GM18502 (cell line): ENCODE results near the gene SEMA6A.

ENCODE experiments used
- ATAC-seq: cut with Tn5 transposase; IDR thresholded peaks from one replicate; pipeline ENCODE4 v1.9.1; 2021; ENCODE audit warnings: mild to moderate bottlenecking; ENCODE audit not compliant: unreplicated experiment, poor library complexity

Gene SEMA6A

DNA sequence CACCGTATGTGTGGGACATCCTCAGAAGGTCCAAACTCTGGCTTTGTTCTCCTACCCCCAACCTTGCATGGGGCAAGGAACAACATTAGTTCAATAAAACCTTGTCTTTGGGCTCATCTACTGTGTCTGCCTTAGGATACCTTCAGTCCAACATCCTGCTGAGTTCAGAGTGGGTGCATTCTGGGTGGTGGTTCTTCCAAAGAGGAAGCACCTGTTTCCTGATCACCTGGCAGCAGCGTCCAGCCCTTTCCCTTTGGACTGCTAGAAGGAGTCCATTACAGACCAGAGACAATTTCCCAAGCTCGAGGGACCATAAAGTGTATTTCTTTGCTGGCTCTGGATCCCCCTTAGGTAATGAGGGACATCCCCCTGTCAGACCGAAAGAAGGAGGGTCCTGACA lies 154.1 kb downstream of the SEMA6A start:
- no peak for ATAC-seq

GRCh38 chr5:116419258-116419657 lies 155.4 kb downstream of the SEMA6A start:
- ATAC-seq: no peak

- ATAC-seq: no peak
Measured at GRCh38 chr5:116418774-116419173, 155.8 kb downstream of the SEMA6A start.

DNA sequence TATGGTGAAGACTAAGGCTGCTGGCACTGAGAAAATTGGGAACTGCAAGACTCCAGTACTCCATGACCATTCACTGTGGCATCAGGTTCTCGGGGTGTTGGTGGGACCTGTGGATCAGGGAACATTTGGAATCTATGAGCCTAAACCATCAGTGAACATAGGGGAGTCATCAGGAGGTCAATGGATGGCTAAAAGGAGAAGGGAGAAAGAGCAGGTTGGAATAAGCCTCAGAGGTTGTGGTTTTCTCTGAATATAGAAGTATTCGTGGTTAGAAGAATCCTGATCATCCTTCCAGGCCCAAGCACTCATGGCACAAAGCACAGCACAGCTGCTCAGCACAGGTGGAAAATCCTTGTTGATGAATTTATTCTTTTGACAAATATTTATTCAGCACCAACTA lies 156.6 kb downstream of the SEMA6A start:
- no peak for ATAC-seq

DNA sequence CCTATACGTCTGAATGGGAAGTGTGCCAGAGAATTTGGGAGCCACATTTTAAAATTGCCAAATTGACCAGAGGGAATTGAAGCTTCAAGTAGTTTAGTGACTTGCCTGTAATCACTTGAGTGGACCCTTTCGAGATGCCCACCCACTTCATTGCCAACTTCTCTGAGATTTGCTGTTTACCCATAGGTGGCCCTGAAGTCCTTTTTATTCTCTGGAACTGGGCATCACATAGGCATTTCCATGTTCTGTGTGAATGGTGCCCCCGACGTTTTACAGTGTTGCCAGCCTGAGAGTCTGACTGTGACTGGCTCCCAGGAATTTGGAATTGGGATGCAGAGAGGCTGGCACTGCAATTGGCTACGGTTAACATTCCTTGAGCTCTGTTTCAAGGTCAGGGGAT lies 158.6 kb downstream of the SEMA6A start:
- ATAC-seq: no peak

GRCh38 chr5:116415182-116415581 lies 159.4 kb downstream of the SEMA6A start:
- ATAC-seq: no peak

- ATAC-seq: no peak
Measured at GRCh38 chr5:116411101-116411571, 163.5 kb downstream of the SEMA6A start.

GRCh38 chr5:116410336-116410890 lies 164.2 kb downstream of the SEMA6A start:
- no peak for ATAC-seq

DNA sequence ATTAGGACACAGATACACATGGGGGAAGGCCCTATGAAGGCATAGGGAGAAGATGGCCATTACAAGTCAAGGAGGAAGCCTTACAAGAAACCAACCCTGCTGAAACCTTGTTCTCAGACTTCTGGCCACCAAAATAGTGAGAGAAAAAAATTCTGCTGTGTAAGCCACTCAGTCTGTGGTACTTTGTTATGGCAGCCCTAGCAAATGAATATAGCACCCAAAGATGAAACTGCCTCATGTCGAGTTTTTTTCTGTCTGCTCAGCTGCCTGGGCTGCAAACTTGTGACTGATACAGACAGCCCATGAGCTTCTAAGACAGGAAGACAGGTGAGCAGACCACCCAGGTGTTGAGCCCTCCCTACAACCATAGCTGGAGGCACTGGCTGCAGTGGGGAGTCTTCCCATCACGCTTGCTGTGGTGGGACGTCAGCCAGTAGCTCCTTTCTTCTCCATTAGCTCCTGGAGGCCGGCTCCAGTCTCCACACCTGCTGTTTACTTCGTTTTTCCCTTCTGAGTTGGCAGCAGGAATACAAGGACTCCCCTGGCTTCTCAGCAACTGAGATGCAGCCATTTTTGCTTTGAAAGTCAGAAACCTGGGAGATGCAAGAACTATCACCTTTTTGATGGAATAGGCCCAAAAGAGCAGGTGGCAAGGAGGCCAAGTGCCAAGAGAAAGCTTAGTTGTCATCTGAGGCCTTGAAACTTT lies 164.9 kb downstream of the SEMA6A start:
- no peak for ATAC-seq

DNA sequence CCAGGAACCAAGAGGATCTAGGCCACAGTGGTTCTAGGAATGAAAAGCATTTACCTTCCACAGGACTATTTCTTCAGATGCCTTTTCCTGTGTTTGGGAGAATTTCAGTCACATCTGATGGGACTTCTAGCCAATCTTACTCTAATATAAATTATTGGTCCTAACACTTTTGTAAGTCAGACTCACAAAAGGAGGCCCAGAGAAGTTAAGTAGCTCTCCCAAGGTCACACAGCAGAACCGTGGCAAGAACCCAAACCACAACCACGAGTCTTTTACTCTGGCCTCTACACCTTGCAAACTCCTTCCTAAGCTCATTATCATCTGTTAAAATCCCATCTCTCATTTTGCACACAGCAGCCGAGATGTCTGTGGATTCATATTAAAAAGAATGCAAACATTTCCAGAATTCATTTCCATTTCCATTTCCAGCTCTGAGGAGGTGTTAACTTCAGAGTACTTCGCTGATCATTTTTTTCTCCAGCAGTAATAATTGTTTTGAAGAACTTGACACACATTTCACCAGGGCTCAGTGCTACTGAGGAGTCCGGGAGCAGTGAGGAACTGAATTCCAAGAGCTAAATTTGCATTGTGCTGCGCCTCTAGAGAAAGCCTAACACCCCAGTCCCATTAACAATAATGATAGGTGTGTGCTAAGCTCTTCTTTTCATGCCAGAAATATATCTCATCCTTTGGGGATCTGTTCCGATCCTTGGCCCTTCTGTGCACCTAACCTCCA lies 168.1 kb downstream of the SEMA6A start:
- no peak for ATAC-seq

DNA sequence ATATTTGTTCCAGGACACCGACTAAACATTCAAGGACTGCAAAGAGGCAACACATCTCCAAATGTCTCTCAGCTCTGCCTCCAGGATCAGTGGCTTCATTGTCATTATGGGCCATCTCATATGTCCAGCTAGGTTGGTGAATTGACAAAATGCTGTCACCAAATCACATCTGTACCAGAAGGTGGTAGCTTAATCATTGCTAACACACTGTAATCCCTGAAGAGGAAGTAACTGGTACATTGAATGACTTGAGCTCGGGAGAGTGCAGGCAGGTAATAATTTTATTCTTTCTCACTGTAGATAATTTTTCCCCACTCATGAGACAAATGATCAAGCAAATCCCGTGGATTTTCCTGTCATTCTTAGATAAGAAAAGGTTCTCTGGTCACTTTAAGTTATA lies 169.8 kb downstream of the SEMA6A start:
- ATAC-seq: no peak

DNA sequence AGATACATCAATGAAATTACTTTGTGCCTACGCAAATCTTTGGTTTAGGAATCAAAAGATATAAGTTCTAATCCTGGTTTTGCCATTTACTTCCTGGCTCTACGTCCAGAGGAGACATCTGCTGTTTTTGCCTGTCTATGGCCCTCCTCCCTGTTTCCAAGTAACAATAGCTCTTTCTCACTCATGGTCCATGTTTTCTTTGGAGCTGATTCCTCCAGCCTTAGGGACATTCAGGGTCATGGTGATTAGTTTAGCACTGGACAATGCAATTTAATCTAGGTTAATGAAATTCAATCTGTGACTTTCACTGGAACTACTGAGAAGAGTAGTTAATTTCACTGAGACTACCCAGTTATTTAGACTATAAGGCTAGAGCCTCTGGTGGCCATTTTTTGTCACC lies 170.6 kb downstream of the SEMA6A start:
- ATAC-seq: no peak

- no peak for ATAC-seq
Measured at GRCh38 chr5:116402235-116402634, 172.4 kb downstream of the SEMA6A start.

DNA sequence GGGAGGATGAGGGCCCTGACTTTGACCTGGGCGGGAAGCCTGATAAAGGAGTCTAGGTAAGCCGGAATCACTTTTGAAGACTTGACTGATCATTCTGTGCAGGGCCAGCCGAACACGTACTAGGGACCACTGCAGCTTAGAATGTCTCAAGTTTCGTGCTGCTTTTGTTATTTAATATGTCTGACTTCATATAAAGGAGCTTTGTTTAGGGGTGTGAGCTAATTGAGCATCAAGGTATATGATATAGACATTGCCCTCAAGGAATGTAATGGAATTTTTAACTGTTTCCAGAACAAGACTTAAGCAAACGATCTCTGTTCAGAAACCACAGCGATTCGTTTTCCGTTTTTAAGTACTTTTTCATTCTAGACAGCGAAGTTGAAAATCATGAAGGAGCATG lies 173.0 kb downstream of the SEMA6A start:
- no peak for ATAC-seq

DNA sequence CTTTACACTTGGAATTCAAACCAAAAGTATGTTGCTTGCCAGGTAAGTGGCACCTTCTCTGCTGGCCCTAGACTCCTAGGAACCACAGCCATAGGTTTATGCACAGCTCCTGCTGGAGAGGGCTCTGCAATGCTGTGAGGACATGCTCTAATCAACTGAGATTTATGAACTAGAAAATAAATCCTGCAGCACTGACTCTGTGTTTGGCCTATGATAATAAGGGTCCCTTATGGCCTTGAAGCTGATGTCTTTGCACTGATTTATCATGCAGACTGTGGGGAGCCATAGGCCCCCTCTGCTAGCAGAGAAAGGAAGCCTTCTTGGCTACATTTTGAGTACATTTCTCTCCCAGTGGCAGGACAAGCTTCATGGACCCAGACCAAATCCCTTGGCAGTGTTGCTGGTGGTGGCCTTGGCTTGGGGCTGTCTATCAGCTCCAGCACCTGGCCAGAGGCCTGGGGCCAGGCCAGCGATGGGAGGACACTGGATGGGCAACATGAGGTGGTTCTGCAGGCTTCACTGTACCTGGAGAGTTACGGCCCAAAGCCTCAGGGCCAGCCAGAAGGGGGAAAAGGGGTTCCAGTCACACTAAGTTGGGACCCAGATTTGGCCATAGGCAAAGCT lies 178.0 kb downstream of the SEMA6A start:
- no peak for ATAC-seq

- no peak for ATAC-seq
Measured at GRCh38 chr5:116395631-116396203, 178.9 kb downstream of the SEMA6A start.

DNA sequence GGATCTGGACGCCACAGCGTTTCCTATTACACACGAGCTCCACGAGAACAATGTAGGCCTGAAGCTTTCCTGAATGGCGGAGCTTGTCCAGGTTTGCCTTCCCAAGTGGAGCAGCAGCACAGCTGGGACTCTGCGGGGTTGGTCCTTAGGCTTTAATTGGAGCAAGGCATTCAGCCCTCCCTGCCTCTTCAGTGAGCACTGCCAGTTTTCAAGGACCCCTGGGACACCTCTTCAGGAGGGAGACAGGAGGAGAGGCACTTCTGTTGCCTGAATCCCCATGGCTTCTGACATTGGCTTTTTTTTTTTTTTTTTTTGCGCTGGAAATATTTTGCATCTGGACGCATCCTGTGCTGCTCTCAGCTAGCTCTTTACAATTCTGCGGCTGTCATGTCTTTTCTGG lies 179.4 kb downstream of the SEMA6A start:
- ATAC-seq: no peak

GRCh38 chr5:116394186-116394867 lies 180.3 kb downstream of the SEMA6A start:
- no peak for ATAC-seq
